HG03342 (cell line): Measurements from ENCODE around the gene RANBP17.
A peak's percentile ranks its signal among the peaks of the same experiment; 100 is the strongest.
"Not testable (repeated sequence)": the region's sequence is repeated elsewhere in the genome, so short reads cannot be mapped to it uniquely, and the experiment has no call there.

ENCODE experiments used
- ATAC-seq: cut with Tn5 transposase; IDR thresholded peaks from one replicate; pipeline ENCODE4 v1.9.1; 2021; ENCODE audit warnings: mild to moderate bottlenecking, moderate library complexity; ENCODE audit not compliant: unreplicated experiment

RANBP17 gene

GRCh38 chr5:170865622-170866021 lies 3.8 kb downstream of the RANBP17 start:
- peak; percentile 63 for ATAC-seq

GRCh38 chr5:170867825-170868224 lies 6.0 kb downstream of the RANBP17 start:
- no peak for ATAC-seq

GRCh38 chr5:170870390-170870789 lies 8.6 kb downstream of the RANBP17 start:
- ATAC-seq = not testable (repeated sequence)

- no peak for ATAC-seq
Observed at GRCh38 chr5:170874017-170874416, 12.2 kb downstream of the RANBP17 start.

GRCh38 chr5:170875811-170876210 lies 14.0 kb downstream of the RANBP17 start:
- no peak for ATAC-seq

GRCh38 chr5:170880084-170880483 lies 18.3 kb downstream of the RANBP17 start:
- ATAC-seq = no peak

- ATAC-seq = no peak
Observed at GRCh38 chr5:170882345-170882744, 20.5 kb downstream of the RANBP17 start.

GRCh38 chr5:170885256-170885655 lies 23.4 kb downstream of the RANBP17 start:
- no peak for ATAC-seq

- ATAC-seq = no peak
Observed at GRCh38 chr5:170885809-170886208, 24.0 kb downstream of the RANBP17 start.

GRCh38 chr5:170886210-170886894 lies 24.5 kb downstream of the RANBP17 start:
- ATAC-seq = no peak

- ATAC-seq = no peak
Observed at GRCh38 chr5:170892196-170892595, 30.4 kb downstream of the RANBP17 start.

- ATAC-seq = no peak
Observed at GRCh38 chr5:170894665-170895064, 32.8 kb downstream of the RANBP17 start.

GRCh38 chr5:170896779-170897178 lies 35.0 kb downstream of the RANBP17 start:
- no peak for ATAC-seq

- ATAC-seq = no peak
Observed at GRCh38 chr5:170903075-170903474, 41.3 kb downstream of the RANBP17 start.

- ATAC-seq = no peak
Observed at GRCh38 chr5:170907758-170908157, 45.9 kb downstream of the RANBP17 start.

- no peak for ATAC-seq
Observed at GRCh38 chr5:170913573-170913972, 51.8 kb downstream of the RANBP17 start.

- no peak for ATAC-seq
Observed at GRCh38 chr5:170917113-170917512, 55.3 kb downstream of the RANBP17 start.

- ATAC-seq = no peak
Observed at GRCh38 chr5:170920196-170920595, 58.4 kb downstream of the RANBP17 start.

- ATAC-seq = not testable (repeated sequence)
Observed at GRCh38 chr5:170922331-170922730, 60.5 kb downstream of the RANBP17 start.

GRCh38 chr5:170923910-170924620 lies 62.2 kb downstream of the RANBP17 start:
- ATAC-seq = no peak

GRCh38 chr5:170935534-170936218 lies 73.9 kb downstream of the RANBP17 start:
- ATAC-seq = not testable (repeated sequence)

GRCh38 chr5:170937072-170937471 lies 75.3 kb downstream of the RANBP17 start:
- ATAC-seq = no peak
